K562 (cell line): Measurements from ENCODE around the gene FOXM1. TPM values are rescaled to one million over a fixed set of nuclear protein-coding genes. Genes with fewer than 3 reads are reported as not detected.
A peak's percentile ranks its signal among the peaks of the same experiment; 100 is the strongest.

Experiments used
- CAMTA2 ChIP-seq: fragments of 250-450 bp; sonication (Bioruptor Pico); conservative IDR thresholded peaks from 2 replicates; pipeline ENCODE4 v1.5.1; 2022
- HOMEZ ChIP-seq: fragments of 250-450 bp; sonication (Bioruptor Pico); IDR thresholded peaks from 2 replicates; pipeline ENCODE4 v1.4.0; 2020; ENCODE audit warnings: mild to moderate bottlenecking, moderate library complexity
- MECOM ChIP-seq: fragments of 250-450 bp; sonication (Bioruptor Pico); IDR thresholded peaks from 2 replicates; pipeline ENCODE4 v1.8.0; 2022; ENCODE audit warnings: inconsistent platforms
- PCBP1 ChIP-seq: fragments of 200-400 bp; formaldehyde crosslinking; IDR thresholded peaks from 2 replicates; pipeline ENCODE4 v1.6.1; 2018; ENCODE audit warnings: mild to moderate bottlenecking, low read depth, low read length; ENCODE audit not compliant: poor library complexity, severe bottlenecking
- PRMT5 ChIP-seq: sonication (generic); formaldehyde crosslinking; IDR thresholded peaks from 2 replicates; pipeline ENCODE4 v1.5.0; 2020; ENCODE audit warnings: missing genetic modification reagents
- RBBP5 ChIP-seq: fragments of 200-600 bp; sonication (generic); IDR thresholded peaks from 2 replicates; pipeline ENCODE4 v1.6.1; 2012; ENCODE audit warnings: borderline replicate concordance, mild to moderate bottlenecking, low read length, control low read depth, inconsistent platforms; ENCODE audit not compliant: insufficient read depth, poor library complexity, severe bottlenecking
- RNF219 ChIP-seq: fragments of 250-450 bp; sonication (Bioruptor Pico); IDR thresholded peaks from 2 replicates; pipeline ENCODE4 v1.5.0; 2022; ENCODE audit warnings: mild to moderate bottlenecking
- RUNX1 ChIP-seq: sonication (generic); IDR thresholded peaks from 2 replicates; pipeline ENCODE4 v1.6.1; 2016; ENCODE audit warnings: antibody characterized with exemption, low read depth
- SIX5 ChIP-seq, 2 experiments: IDR thresholded peaks; 2 replicates each; pipeline ENCODE4 v1.6.1; 2011; ENCODE audit warnings: low read length in 2 of 2, borderline replicate concordance in 1 of 2, low read depth in 1 of 2, mild to moderate bottlenecking in 1 of 2, moderate library complexity in 1 of 2; ENCODE audit not compliant: insufficient read depth in 1 of 2
- SMC3 ChIP-seq: conservative IDR thresholded peaks from 2 replicates; pipeline ENCODE4 v1.6.1; 2011; ENCODE audit warnings: low read depth, low read length, improper control_type of control experiment; ENCODE audit not compliant: insufficient read depth
- TCF7 ChIP-seq: sonication (generic); IDR thresholded peaks from 2 replicates; pipeline ENCODE4 v1.6.1; 2016; ENCODE audit warnings: antibody characterized with exemption, borderline replicate concordance
- THRB ChIP-seq: fragments of 450-650 bp; formaldehyde crosslinking; conservative IDR thresholded peaks from 2 replicates; pipeline ENCODE4 v1.4.0; 2022; ENCODE audit warnings: mild to moderate bottlenecking, missing genetic modification characterization
- TOE1 ChIP-seq, 2 experiments: fragments of 450-650 bp in 1 of 2; sonication (generic) in 1 of 2; formaldehyde crosslinking in 1 of 2; IDR thresholded peaks; 2 replicates each; pipeline versions ENCODE4 v1.7.1 to v1.8.0; 2016 to 2022; ENCODE audit warnings: borderline replicate concordance in 2 of 2, mild to moderate bottlenecking in 2 of 2, antibody characterized with exemption in 1 of 2, inconsistent platforms in 1 of 2, low read depth in 1 of 2, missing genetic modification reagents in 1 of 2, moderate library complexity in 1 of 2
- ZNF316 ChIP-seq: fragments of 450-650 bp; IDR thresholded peaks from 2 replicates; pipeline ENCODE4 v1.6.1; 2016
- ZNF609 ChIP-seq: sonication (generic); formaldehyde crosslinking; IDR thresholded peaks from 2 replicates; pipeline ENCODE4 v1.8.1; 2023; ENCODE audit warnings: missing genetic modification reagents, mild to moderate bottlenecking, borderline replicate concordance
- polyA plus RNA-seq, 8 experiments: library from polyadenylated mRNA; depleted of rRNA in 4 of 8; stranded (reverse) in 5 of 8; unstranded in 3 of 8; fragments of >200 nt; fragmentation: Nextera tagmentation in 2 of 8; fragmentation: Illumina TruSeq in 1 of 8; extraction: Ambion mirVana in 2 of 8; extraction: Trizol in 1 of 8; gene quantifications; 2 replicates each; pipeline versions ENCODE4 v1.2.1 to v1.2.3, GENCODE V29; 2011 to 2014; ENCODE audit warnings: inconsistent platforms in 1 of 8, missing spikeins in 1 of 8
- total RNA-seq, 7 experiments: library from RNA; depleted of rRNA in 6 of 7; stranded (reverse); fragments of >200 nt in 6 of 7; fragmentation: Illumina TruSeq in 2 of 7; extraction: Trizol in 2 of 7; gene quantifications; 2 replicates each; pipeline versions ENCODE4 v1.2.1 to v1.2.3, GENCODE V29; 2011 to 2021; ENCODE audit warnings: low replicate concordance in 1 of 7

The FOXM1 gene
- total and polyA plus RNA-seq, 9 of the 15 experiments (the other 6 are each of a cell fraction or from before 2014, with no cell fraction given), result 8.9 to 46.9 (median 17.2) TPM

GRCh38 chr12:2812290-2813213, 64.4 kb downstream of the FOXM1 start, which contains the start of gene ITFG2 (continued):
- TF ChIP-seq RNF219 (CRISPR knock-in tag), result no peak
- no peak for TF ChIP-seq SMC3
- TF ChIP-seq TOE1 (IDR thresholded peaks at IDR 0.05; ENCODE audit: borderline replicate concordance), result peak; percentile 75
- no peak for TF ChIP-seq TOE1 (CRISPR knock-in tag; IDR thresholded peaks at IDR 0.05; ENCODE audit: borderline replicate concordance, low read depth)
- 0 out of 2 replicates have a peak, but pooled peaks have one; percentile 18 for TF ChIP-seq ZNF609
- TF ChIP-seq THRB (CRISPR knock-in tag), result no peak
- no peak for TF ChIP-seq PCBP1
- no peak for TF ChIP-seq HOMEZ
- TF ChIP-seq MECOM (CRISPR knock-in tag), result no peak
- no peak for TF ChIP-seq PRMT5 (CRISPR knock-in tag)
- TF ChIP-seq ZNF316, result no peak; the same call in 1 of the 2 replicates
- TF ChIP-seq SIX5 (IDR thresholded peaks at IDR 0.05; ENCODE audit: borderline replicate concordance in 1 of 2, insufficient read depth in 1 of 2, low read depth in 1 of 2, low read length in 2 of 2), result no peak
- no peak for TF ChIP-seq TCF7
- TF ChIP-seq RBBP5, result peak; percentile 66
- no peak for TF ChIP-seq RUNX1
- TF ChIP-seq CAMTA2 (CRISPR knock-in tag), result no peak
